ENCODE results near the gene WEE1.
A peak's percentile ranks its signal among the peaks of the same experiment; 100 is the strongest.
"Not testable (repeated sequence)": the region's sequence is repeated elsewhere in the genome, so short reads cannot be mapped to it uniquely, and the experiment has no call there.

Gene WEE1

GRCh38 chr11:9573052-9573774 is at the start of gene WEE1:
WEE1 (plus strand) TSS chr11:9573670; CDS start chr11:9573934, 264 bp downstream.
- DNase-seq (ENCODE audit: low read depth): peak; percentile 92

- no peak for DNase-seq (ENCODE audit: low read depth)
These were observed 49.5 kb upstream of the WEE1 start for GRCh38 chr11:9524001-9524400.

GRCh38 chr11:9525116-9525515 is 48.4 kb upstream of the WEE1 start:
- no peak for DNase-seq (ENCODE audit: low read depth)

- no peak for DNase-seq (ENCODE audit: low read depth)
These were observed 45.9 kb upstream of the WEE1 start for GRCh38 chr11:9527481-9528135.

GRCh38 chr11:9528136-9528501 is 45.4 kb upstream of the WEE1 start:
- DNase-seq (ENCODE audit: low read depth): no peak

GRCh38 chr11:9528573-9529333 is 44.7 kb upstream of the WEE1 start:
- no peak for DNase-seq (ENCODE audit: low read depth)

- DNase-seq (ENCODE audit: low read depth): no peak
These were observed 44.2 kb upstream of the WEE1 start for GRCh38 chr11:9529334-9529650.

- DNase-seq (ENCODE audit: low read depth): no peak
These were observed 43.3 kb upstream of the WEE1 start for GRCh38 chr11:9530020-9530621.

GRCh38 chr11:9530901-9531625 is 42.4 kb upstream of the WEE1 start:
- DNase-seq (ENCODE audit: low read depth): no peak

GRCh38 chr11:9533058-9533457 is 40.4 kb upstream of the WEE1 start:
- DNase-seq (ENCODE audit: low read depth): no peak

- no peak for DNase-seq (ENCODE audit: low read depth)
These were observed 39.6 kb upstream of the WEE1 start for GRCh38 chr11:9533736-9534473.

- DNase-seq (ENCODE audit: low read depth): peak; percentile 64
These were observed 38.2 kb upstream of the WEE1 start for GRCh38 chr11:9535189-9535781.

- DNase-seq (ENCODE audit: low read depth): no peak
These were observed 34.9 kb upstream of the WEE1 start for GRCh38 chr11:9538548-9538947.

- not testable (repeated sequence) for DNase-seq (ENCODE audit: low read depth)
These were observed 24.3 kb upstream of the WEE1 start for GRCh38 chr11:9549216-9549615.

GRCh38 chr11:9550191-9550628 is 23.3 kb upstream of the WEE1 start:
- DNase-seq (ENCODE audit: low read depth): no peak

GRCh38 chr11:9561279-9561982 is 12.0 kb upstream of the WEE1 start:
- DNase-seq (ENCODE audit: low read depth): no peak

- no peak for DNase-seq (ENCODE audit: low read depth)
These were observed 10.8 kb upstream of the WEE1 start for GRCh38 chr11:9562716-9563115.

- DNase-seq (ENCODE audit: low read depth): no peak
These were observed 10.2 kb upstream of the WEE1 start for GRCh38 chr11:9563196-9563730.

GRCh38 chr11:9565822-9566560 is 7.5 kb upstream of the WEE1 start:
- DNase-seq (ENCODE audit: low read depth): peak; percentile 33
